Gastroesophageal sphincter (tissue), 3 donors: ENCODE measurements around the gene DDX46.

ENCODE experiments used
- POLR2A ChIP-seq, 2 donors: fragments of 450-650 bp; IDR thresholded peaks; one replicate each; pipeline ENCODE4 v1.6.1; 2017; ENCODE audit warnings: antibody characterized with exemption in 2 of 2, mild to moderate bottlenecking in 2 of 2, moderate library complexity in 1 of 2
- TF ChIP-seq, protein P1 (sequence below), 4 experiments: fragments of 200-600 bp in 2 of 4; fragments of 450-650 bp in 2 of 4; sonication (generic) in 1 of 4; IDR thresholded peaks; one replicate each; pipeline ENCODE4 v1.5.1; 2017 to 2019; ENCODE audit warnings: antibody characterized with exemption in 4 of 4, mild to moderate bottlenecking in 2 of 4, moderate library complexity in 2 of 4

DNA sequence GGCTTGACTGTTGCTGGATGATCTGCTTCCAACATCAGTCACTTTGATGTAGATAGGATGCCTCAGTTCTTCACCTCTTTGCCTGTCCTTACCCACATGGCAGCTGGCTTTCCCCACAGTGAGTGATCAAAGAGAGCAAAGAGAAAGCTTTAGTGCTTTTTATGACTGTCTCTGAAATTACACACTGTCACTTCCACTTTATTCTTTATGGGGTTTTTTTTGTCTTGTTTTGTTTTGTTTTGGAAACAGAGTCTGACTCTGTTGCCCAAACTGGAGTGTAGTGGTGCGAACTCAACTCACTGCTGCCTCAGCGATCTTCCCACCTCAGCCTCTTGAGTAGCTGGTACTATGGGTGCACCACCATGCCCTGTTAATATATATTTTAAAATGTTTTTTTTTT is 54.8 kb downstream of the DDX46 start:
- no peak for TF ChIP-seq POLR2A (IDR thresholded peaks at IDR 0.05)
- TF ChIP-seq, protein P1, sequence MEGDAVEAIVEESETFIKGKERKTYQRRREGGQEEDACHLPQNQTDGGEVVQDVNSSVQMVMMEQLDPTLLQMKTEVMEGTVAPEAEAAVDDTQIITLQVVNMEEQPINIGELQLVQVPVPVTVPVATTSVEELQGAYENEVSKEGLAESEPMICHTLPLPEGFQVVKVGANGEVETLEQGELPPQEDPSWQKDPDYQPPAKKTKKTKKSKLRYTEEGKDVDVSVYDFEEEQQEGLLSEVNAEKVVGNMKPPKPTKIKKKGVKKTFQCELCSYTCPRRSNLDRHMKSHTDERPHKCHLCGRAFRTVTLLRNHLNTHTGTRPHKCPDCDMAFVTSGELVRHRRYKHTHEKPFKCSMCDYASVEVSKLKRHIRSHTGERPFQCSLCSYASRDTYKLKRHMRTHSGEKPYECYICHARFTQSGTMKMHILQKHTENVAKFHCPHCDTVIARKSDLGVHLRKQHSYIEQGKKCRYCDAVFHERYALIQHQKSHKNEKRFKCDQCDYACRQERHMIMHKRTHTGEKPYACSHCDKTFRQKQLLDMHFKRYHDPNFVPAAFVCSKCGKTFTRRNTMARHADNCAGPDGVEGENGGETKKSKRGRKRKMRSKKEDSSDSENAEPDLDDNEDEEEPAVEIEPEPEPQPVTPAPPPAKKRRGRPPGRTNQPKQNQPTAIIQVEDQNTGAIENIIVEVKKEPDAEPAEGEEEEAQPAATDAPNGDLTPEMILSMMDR (IDR thresholded peaks at IDR 0.05): no peak
